GM23338 (cell line): ENCODE results near the gene ZNF804A. TPM values are rescaled to one million over a fixed set of nuclear protein-coding genes. Genes with fewer than 3 reads are reported as not detected.

Source experiments
- ATAC-seq: fragments of 200-7000 bp; cut with Tn5 transposase; 3 replicates; pipeline ENCODE4 v1.9.1; 2020
- DNase-seq: peaks from one replicate; pipeline ENCODE4 v3.0.0-alpha.2; 2015; ENCODE audit warnings: low spot score
- H2AFZ ChIP-seq: fragments of 200-600 bp; sonication (generic); 2 replicates; pipeline ENCODE4 v1.8.0; 2016; ENCODE audit warnings: antibody characterized with exemption, mild to moderate bottlenecking, moderate library complexity
- H3F3A ChIP-seq: fragments of 200-600 bp; sonication (generic); replicated peaks from 2 replicates; pipeline ENCODE4 v1.8.0; 2017; ENCODE audit warnings: antibody characterized with exemption, mixed run types, low read depth
- H3K27ac ChIP-seq: fragments of 200-600 bp; sonication (generic); 2 replicates; pipeline ENCODE4 v1.6.1; 2016; ENCODE audit warnings: low read depth
- H3K27me3 ChIP-seq: fragments of 200-600 bp; sonication (generic); 2 replicates; pipeline ENCODE4 v1.8.0; 2016; ENCODE audit warnings: mild to moderate bottlenecking, mixed run types, moderate library complexity; ENCODE audit not compliant: insufficient read depth
- H3K36me3 ChIP-seq: fragments of 200-600 bp; sonication (generic); 2 replicates; pipeline ENCODE4 v1.8.0; 2016; ENCODE audit warnings: mild to moderate bottlenecking; ENCODE audit not compliant: insufficient read depth
- H3K4me1 ChIP-seq: fragments of 200-600 bp; sonication (generic); 2 replicates; pipeline ENCODE4 v1.8.0; 2016; ENCODE audit warnings: mild to moderate bottlenecking, moderate library complexity; ENCODE audit not compliant: insufficient read depth
- H3K4me2 ChIP-seq: fragments of 200-600 bp; sonication (generic); 2 replicates; pipeline ENCODE4 v1.7.1; 2017; ENCODE audit warnings: mixed run types
- H3K4me3 ChIP-seq: fragments of 200-600 bp; sonication (generic); 2 replicates; pipeline ENCODE4 v1.6.1; 2016; ENCODE audit warnings: mixed run types
- H3K79me2 ChIP-seq: fragments of 200-600 bp; sonication (generic); replicated peaks from 2 replicates; pipeline ENCODE4 v1.8.0; 2017; ENCODE audit warnings: mild to moderate bottlenecking; ENCODE audit not compliant: insufficient read depth
- H3K9me2 ChIP-seq: fragments of 200-600 bp; sonication (generic); 2 replicates; pipeline ENCODE4 v1.8.0; 2017; ENCODE audit not compliant: insufficient read depth
- H4K20me1 ChIP-seq: fragments of 200-600 bp; sonication (generic); replicated peaks from 2 replicates; pipeline ENCODE4 v1.8.0; 2017; ENCODE audit warnings: mild to moderate bottlenecking; ENCODE audit not compliant: insufficient read depth
- H3K27ac Mint-ChIP-seq: 2 replicates; pipeline ENCODE4 v1.8.0; 2020; ENCODE audit warnings: inconsistent platforms, mild to moderate bottlenecking, moderate library complexity, mixed read lengths
- H3K27me3 Mint-ChIP-seq: 3 replicates; pipeline ENCODE4 v1.8.0; 2022; ENCODE audit warnings: low read depth, mild to moderate bottlenecking, moderate library complexity, mixed read lengths, inconsistent platforms; ENCODE audit not compliant: insufficient read depth, poor library complexity
- H3K36me3 Mint-ChIP-seq: 3 replicates; pipeline ENCODE4 v1.8.0; 2021; ENCODE audit warnings: low read depth, mild to moderate bottlenecking, inconsistent platforms, moderate library complexity, mixed read lengths
- H3K4me1 Mint-ChIP-seq: 3 replicates; pipeline ENCODE4 v1.8.0; 2020; ENCODE audit warnings: mild to moderate bottlenecking, inconsistent platforms, mixed read lengths
- H3K4me3 Mint-ChIP-seq: 3 replicates; pipeline ENCODE4 v1.8.0; 2021; ENCODE audit warnings: moderate library complexity, mild to moderate bottlenecking, inconsistent platforms, mixed read lengths
- H3K9me3 Mint-ChIP-seq: 3 replicates; pipeline ENCODE4 v1.8.0; 2020; ENCODE audit warnings: moderate library complexity, mild to moderate bottlenecking, inconsistent platforms, mixed read lengths
- CREB1 ChIP-seq: fragments of 250-450 bp; sonication (Bioruptor Pico); IDR thresholded peaks from 2 replicates; pipeline ENCODE4 v1.5.0; 2020; ENCODE audit warnings: low read depth, mild to moderate bottlenecking, moderate library complexity
- EZH2 ChIP-seq: fragments of 200-600 bp; sonication (generic); IDR thresholded peaks from one replicate; pipeline ENCODE4 v1.8.0; 2017; ENCODE audit warnings: antibody characterized with exemption, mild to moderate bottlenecking, low read depth; ENCODE audit not compliant: unreplicated experiment
- JUNB ChIP-seq: IDR thresholded peaks from one replicate; pipeline ENCODE4 v1.6.1; 2016; ENCODE audit warnings: antibody characterized with exemption; ENCODE audit not compliant: unreplicated experiment
- NANOG ChIP-seq: IDR thresholded peaks from 2 replicates; pipeline ENCODE4 v1.6.1; 2016; ENCODE audit warnings: antibody characterized with exemption, borderline replicate concordance
- POLR2AphosphoS5 ChIP-seq: IDR thresholded peaks from 2 replicates; pipeline ENCODE4 v1.6.1; 2016; ENCODE audit warnings: antibody characterized with exemption, low read depth
- polyA plus RNA-seq: library from polyadenylated mRNA; unstranded; fragments of >200 nt; fragmentation: Nextera tagmentation; extraction: Ambion mirVana; gene quantifications from 2 replicates; pipeline ENCODE4 v1.2.1, GENCODE V29; 2016
- total RNA-seq: library from RNA; depleted of rRNA; stranded (reverse); fragments of >200 nt; shearing (Covaris generic); gene quantifications from 2 replicates; pipeline ENCODE4 v1.2.3, GENCODE V29; 2014
- TF ChIP-seq, protein P1 (sequence below), 2 experiments: fragments of 200-600 bp in 1 of 2; sonication (generic) in 1 of 2; conservative IDR thresholded peaks; 2 replicates each; pipeline versions ENCODE4 v1.5.1 to v1.6.1; 2016 to 2017; ENCODE audit warnings: antibody characterized with exemption in 2 of 2, low read depth in 2 of 2, mild to moderate bottlenecking in 2 of 2, moderate library complexity in 1 of 2

Gene ZNF804A
- total and polyA plus RNA-seq, 2 experiments from 2014 or later: not detected

DNA sequence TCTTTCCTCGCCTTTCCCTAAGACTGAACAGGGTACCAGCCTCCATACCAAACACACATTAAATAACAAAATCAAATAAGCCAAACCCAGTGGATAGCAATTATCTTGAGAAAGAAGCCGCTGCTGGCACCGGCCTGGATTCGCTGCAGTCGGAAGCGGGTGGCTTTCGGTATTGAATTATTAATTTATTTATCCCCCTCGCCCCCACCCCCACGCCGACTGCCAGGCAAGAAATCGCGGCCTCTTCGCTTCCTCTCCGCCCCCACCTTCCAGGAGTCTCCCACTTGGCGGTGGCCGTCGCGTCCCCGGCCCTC is 370 bp upstream of the ZNF804A start:
- Mint-ChIP-seq H3K27ac (no peak overlapping the region), H3K27me3 (peaks cover 25% of the 10 kb centered on the region), H3K4me3 (peak overlapping the region; percentile 77), H3K9me3 (no peaks in the 10 kb centered on the region), H3K36me3 (no peaks in the 10 kb centered on the region), H3K4me1 (peaks cover 12% of the 10 kb centered on the region)
- no peaks in the 10 kb centered on the region for H3K4me1 ChIP-seq
- H3K27me3 ChIP-seq: peaks cover 47% of the 10 kb centered on the region
- peak overlapping the region; percentile 64 for H3K4me3 ChIP-seq
- peak overlapping the region; percentile 80 for H3K4me2 ChIP-seq
- H2AFZ ChIP-seq: peak overlapping the region; percentile 45
- DNase-seq: peak; percentile 8
- H3K27ac ChIP-seq: no peak overlapping the region
- ATAC-seq: no peak
- H3K9me2 ChIP-seq: no peaks in the 10 kb centered on the region
- no peaks in the 10 kb centered on the region for H3K79me2 ChIP-seq
- no peaks in the 10 kb centered on the region for H3K36me3 ChIP-seq
- no peaks in the 10 kb centered on the region for H3F3A ChIP-seq
- TF ChIP-seq CREB1 (CRISPR knock-in tag): no peak
- TF ChIP-seq, protein P1, sequence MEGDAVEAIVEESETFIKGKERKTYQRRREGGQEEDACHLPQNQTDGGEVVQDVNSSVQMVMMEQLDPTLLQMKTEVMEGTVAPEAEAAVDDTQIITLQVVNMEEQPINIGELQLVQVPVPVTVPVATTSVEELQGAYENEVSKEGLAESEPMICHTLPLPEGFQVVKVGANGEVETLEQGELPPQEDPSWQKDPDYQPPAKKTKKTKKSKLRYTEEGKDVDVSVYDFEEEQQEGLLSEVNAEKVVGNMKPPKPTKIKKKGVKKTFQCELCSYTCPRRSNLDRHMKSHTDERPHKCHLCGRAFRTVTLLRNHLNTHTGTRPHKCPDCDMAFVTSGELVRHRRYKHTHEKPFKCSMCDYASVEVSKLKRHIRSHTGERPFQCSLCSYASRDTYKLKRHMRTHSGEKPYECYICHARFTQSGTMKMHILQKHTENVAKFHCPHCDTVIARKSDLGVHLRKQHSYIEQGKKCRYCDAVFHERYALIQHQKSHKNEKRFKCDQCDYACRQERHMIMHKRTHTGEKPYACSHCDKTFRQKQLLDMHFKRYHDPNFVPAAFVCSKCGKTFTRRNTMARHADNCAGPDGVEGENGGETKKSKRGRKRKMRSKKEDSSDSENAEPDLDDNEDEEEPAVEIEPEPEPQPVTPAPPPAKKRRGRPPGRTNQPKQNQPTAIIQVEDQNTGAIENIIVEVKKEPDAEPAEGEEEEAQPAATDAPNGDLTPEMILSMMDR (conservative IDR thresholded peaks at IDR 0.05; ENCODE audit: low read depth in 2 of 2): no peak
- TF ChIP-seq EZH2: no peak
- no peaks in the 10 kb centered on the region for H4K20me1 ChIP-seq

GRCh38 chr2:184599054-184599871 is 934 bp downstream of the ZNF804A start:
- Histone ChIP-seq H3K9me2 (no peaks in the 10 kb centered on the region), H3K27ac (no peak overlapping the region), H3F3A (no peaks in the 10 kb centered on the region), H3K4me1 (no peaks in the 10 kb centered on the region), H2AFZ (peak overlapping the region; percentile 97), H3K4me2 (peak overlapping the region; percentile 80), H3K36me3 (no peaks in the 10 kb centered on the region), H4K20me1 (no peaks in the 10 kb centered on the region), H3K79me2 (no peaks in the 10 kb centered on the region), H3K27me3 (peaks cover 47% of the 10 kb centered on the region), H3K4me3 (peak overlapping the region; percentile 64)
- ATAC-seq (no peak), DNase-seq (no peak)
- no peaks in the 10 kb centered on the region for H3K36me3 Mint-ChIP-seq
- TF ChIP-seq EZH2: peak; percentile 51
- no peak for TF ChIP-seq POLR2AphosphoS5
- peaks cover 25% of the 10 kb centered on the region for H3K27me3 Mint-ChIP-seq
- no peaks in the 10 kb centered on the region for H3K9me3 Mint-ChIP-seq
- peaks cover 12% of the 10 kb centered on the region for H3K4me1 Mint-ChIP-seq
- H3K4me3 Mint-ChIP-seq: peak overlapping the region; percentile 77
- H3K27ac Mint-ChIP-seq: no peak overlapping the region

GRCh38 chr2:184599872-184600222 is 1.5 kb downstream of the ZNF804A start:
- Histone ChIP-seq H3K27me3 (peaks cover 47% of the 10 kb centered on the region), H3K9me2 (no peaks in the 10 kb centered on the region), H3K36me3 (no peaks in the 10 kb centered on the region), H3K4me2 (no peak overlapping the region), H3K4me3 (no peak overlapping the region), H3K4me1 (no peaks in the 10 kb centered on the region), H3F3A (no peaks in the 10 kb centered on the region), H3K79me2 (no peaks in the 10 kb centered on the region), H3K27ac (no peak overlapping the region), H2AFZ (no peak overlapping the region), H4K20me1 (no peaks in the 10 kb centered on the region)
- TF ChIP-seq NANOG: no peak
- TF ChIP-seq JUNB: no peak
- Mint-ChIP-seq H3K4me3 (no peak overlapping the region), H3K36me3 (no peaks in the 10 kb centered on the region), H3K27ac (no peak overlapping the region), H3K4me1 (peaks cover 12% of the 10 kb centered on the region), H3K9me3 (no peaks in the 10 kb centered on the region), H3K27me3 (peaks cover 25% of the 10 kb centered on the region)
- ATAC-seq (no peak), DNase-seq (no peak)
